Measurements from ENCODE around the gene DDX59.
"Not testable (repeated sequence)": the region's sequence is repeated elsewhere in the genome, so short reads cannot be mapped to it uniquely, and the experiment has no call there.

The DDX59 gene

DNA sequence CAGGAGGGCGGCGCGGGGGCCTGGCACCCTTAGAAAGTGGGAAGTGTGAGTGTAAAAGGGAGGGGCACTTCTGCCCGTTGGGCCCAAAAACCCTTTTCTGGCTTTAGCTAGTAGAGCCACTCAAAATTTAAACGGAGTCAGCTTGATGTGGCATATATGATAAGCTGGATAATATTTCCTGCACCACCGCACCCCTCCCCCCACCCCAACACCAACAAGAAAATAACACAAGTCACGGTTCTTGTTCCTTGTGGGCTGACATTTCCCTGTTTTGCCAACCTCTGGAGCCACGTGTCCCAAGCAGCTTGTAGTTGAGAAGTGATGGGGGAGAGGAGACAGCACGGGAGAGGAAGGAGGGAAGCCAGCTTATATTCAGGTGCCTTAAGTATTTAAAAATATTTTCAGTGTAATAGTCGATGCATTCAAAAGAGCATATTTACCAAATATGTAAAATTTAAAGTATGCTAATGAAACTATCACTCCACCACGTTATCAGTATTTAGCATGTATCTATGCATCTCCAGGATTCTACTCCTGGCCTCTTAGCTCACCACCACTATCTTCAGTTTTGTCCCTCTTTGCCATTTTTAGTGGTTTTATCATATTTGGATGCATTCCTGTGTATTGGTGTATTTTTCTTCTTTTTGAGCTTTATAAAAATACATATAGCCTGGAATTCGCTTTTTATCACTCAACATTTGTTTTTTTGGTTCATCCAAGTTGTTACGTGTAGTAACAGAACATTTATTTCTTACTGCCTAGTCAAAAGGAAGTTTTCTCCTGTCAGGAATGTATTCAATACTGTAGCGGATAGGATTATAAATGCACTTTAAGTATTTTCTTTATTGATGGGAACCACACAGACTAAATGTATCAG, 773 bp upstream of the DDX59 start:
- peak; percentile 66 for DNase-seq (ENCODE audit: low spot score)

DNA sequence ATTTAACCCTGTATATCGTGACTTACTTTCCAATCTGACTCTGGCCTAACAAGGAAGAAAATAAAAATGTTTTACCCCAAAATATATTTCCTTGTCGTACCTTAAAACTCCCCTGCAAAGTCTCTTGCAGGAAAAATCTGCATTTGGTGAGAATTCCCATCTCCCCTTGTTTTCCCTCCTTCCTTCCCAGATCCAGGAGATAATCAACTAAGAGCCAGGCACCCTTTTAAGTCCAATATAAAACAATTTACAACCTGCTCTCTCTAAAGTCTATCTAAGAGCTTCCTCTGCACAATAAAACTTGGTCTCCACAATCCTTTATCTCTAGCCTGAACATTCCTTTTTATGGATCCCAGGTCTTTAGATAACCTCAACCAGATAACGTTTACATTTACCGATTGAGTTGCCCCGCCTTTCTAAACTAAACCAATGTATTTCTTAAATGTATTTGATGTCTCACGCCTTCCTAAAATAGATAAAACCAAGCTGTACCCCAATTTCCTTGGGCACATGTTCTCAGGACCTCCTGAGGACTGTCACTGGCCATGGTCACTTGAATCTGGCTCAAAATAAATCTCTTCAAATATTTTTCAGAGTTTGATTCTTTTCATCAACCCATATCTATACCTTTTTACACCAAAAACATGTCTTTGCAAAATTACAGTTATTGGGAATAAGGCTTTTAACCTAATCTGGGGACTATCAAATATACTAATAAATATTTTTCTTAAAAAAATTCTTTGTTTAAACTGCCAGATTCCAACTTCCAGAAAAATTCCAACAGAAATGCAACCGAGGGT, 993 bp downstream of the DDX59 start:
- no peak for DNase-seq (ENCODE audit: low spot score)

GRCh38 chr1:200666309-200666708, 3.4 kb downstream of the DDX59 start:
- DNase-seq (ENCODE audit: low spot score): no peak

- DNase-seq (ENCODE audit: low spot score): no peak
These were observed 3.8 kb downstream of the DDX59 start for GRCh38 chr1:200665861-200666260.

DNA sequence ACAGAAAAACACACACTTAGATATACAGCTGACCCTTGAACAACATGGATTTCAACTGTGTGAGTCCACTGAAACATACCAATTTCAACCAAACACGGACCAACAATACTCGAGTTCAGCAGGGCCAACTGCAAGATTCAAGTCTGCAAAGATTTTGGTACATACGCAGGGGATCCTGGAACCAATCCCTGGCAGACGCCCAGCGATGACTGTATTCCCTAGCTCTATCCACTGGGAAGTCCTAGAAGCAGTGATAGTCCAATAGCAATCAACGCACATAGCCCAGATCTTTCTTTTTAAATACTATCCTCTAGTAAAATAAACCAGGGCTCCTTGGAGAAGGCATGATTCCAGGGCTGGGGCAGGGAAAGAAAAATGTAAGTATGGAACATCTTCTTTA, 9.0 kb downstream of the DDX59 start:
- no peak for DNase-seq (ENCODE audit: low spot score)

- DNase-seq (ENCODE audit: low spot score): peak; percentile 96
These were observed 10.4 kb downstream of the DDX59 start for GRCh38 chr1:200659269-200659668.

DNA sequence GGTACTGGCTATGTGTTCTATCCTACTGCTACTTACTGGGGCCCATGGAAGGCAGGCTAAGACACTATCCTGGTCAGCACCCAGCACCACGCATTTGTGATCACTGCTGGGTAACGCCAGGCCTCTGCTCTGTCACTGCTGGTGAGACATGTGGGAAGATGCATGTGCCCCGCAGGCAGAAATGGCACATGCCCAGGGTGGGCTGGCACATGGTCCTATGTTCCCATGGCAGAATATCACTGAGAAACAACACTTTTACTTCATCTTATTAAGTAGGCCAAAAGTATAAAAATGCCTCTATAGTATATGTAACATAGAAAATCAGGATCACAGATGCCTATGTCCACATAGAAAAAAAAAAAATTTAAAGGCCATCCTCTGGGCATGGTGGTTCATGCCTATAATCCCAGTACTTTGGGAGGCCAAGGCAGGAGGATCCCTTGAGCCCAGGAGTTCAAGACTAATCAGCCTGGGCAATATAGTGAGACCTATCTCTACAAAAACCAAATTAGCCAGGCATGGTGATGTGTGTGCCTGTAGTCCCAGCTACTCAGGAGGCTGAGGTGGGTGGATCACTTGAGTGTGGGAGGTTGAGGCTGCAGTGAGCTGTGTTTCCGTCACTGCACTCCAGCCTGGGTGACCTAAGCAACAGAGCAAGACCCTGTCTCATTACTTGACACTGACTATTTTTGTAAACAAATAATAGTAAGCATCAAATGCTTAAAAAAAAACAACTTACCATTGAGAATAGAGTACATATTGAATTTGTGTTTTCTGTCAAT, 11.5 kb downstream of the DDX59 start:
- no peak for DNase-seq (ENCODE audit: low spot score)

DNA sequence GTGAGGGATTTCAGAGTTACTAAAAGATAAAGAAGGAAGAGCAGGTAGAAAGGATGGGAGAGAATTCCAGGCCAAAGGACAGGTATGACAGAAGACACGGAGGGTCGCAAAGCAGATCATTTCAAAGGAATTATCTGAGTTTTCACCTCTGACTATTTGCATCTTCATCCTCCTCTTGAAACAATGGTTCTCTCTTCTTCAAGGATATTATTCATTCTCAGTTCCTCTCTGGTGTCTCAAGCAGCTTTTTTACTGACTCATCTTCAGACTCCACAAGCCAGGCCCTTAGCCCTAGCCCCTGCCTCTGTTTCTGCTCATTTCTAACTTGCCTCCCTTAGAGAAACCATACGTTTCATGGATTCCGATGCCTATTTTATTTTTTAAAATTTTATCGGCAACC, 15.0 kb downstream of the DDX59 start:
- peak; percentile 57 for DNase-seq (ENCODE audit: low spot score)

DNA sequence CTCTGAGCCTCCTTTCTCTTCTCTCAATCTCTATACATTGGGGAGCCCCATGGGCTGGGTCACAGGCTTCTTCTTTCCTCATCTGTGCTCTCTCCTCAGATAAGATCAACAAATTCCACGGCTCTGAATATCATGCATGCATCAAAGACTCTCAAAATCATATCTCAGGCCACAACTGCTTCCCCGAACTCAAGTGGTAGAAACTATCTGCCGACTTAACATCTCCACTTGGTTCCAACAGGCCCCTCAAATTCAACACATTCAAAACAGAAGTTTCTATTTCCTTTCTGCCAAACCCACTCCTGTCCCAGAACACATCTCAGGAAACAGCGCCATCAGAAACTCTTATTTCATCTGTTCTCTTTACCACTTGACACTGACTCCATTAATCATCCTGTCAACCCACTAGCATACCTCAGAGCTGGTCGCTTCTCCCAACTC, 16.7 kb downstream of the DDX59 start:
- DNase-seq (ENCODE audit: low spot score): no peak

GRCh38 chr1:200652378-200652777, 17.3 kb downstream of the DDX59 start:
- no peak for DNase-seq (ENCODE audit: low spot score)

- DNase-seq (ENCODE audit: low spot score): no peak
These were observed 23.2 kb downstream of the DDX59 start for GRCh38 chr1:200646515-200646914.

- no peak for DNase-seq (ENCODE audit: low spot score)
These were observed 25.7 kb downstream of the DDX59 start for GRCh38 chr1:200644021-200644420.

DNA sequence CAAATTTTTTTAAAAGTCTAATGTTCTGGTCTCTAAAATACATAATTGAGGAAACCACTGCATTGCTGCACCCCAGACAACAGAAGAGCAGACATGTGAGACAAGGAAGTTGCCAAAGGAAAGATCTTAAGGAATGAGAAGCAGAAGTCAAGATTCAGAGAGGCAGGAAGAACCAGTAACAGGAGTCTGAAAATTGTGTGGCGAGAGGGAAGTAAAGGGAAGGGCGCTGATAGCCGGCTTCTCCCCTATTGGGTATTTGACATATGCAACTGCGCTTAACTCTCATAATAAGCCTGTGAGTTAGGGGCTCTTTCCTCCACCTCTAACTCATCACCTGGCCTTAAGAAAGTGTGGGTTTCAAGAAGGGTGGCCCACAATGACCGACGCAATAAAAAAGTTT, 27.2 kb downstream of the DDX59 start:
- DNase-seq (ENCODE audit: low spot score): no peak

- DNase-seq (ENCODE audit: low spot score): no peak
These were observed 28.7 kb downstream of the DDX59 start for GRCh38 chr1:200640963-200641401.

DNA sequence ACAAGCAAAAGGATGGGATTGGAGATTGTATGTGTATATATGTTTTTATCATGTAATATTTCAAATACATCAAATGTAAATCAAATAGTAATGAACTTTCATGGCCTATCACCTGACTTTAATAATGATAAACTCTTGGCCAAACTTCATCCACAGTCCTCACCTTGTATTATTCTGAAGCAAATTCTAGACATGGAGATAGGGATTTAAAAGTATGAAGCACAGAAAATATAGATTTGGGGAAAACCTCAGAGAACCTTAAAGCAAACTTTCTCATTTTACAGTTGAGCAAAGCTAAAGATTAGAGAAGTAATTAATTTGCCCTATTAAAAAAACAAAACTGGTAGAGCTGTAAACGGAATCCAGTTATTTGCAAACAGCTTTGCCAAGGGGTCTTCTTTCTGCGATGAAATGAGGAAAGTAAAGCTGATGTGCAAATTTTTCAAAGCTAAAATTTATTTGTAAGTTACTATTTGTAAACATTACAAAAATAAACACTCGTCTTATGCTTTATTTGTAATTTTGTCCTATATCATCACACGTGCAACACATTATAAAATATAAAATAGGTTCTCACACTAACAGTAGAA, 29.2 kb downstream of the DDX59 start:
- DNase-seq (ENCODE audit: low spot score): no peak

DNA sequence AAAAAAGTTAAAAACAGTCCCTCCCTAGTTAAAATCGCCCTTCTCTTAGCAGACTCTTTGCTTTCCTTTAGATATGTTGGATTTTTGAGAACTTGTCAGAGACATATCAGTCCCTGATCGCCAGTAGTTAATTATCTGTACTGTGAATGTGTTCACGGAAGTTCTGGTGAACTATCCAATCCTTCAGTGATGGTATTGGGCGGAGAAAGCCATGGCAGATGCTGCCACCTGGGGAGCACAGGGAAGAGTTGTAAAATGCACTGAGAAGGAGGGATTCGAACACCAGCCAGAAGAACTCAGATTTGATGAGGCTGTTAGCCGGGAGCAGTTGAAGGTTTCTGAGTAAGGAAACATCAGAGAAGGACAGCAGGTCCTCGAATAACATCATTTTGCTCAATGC, 31.6 kb downstream of the DDX59 start:
- no peak for DNase-seq (ENCODE audit: low spot score)

GRCh38 chr1:200636681-200637080, 33.0 kb downstream of the DDX59 start:
- no peak for DNase-seq (ENCODE audit: low spot score)

- DNase-seq (ENCODE audit: low spot score): no peak
These were observed 35.2 kb downstream of the DDX59 start for GRCh38 chr1:200634261-200635122.

DNA sequence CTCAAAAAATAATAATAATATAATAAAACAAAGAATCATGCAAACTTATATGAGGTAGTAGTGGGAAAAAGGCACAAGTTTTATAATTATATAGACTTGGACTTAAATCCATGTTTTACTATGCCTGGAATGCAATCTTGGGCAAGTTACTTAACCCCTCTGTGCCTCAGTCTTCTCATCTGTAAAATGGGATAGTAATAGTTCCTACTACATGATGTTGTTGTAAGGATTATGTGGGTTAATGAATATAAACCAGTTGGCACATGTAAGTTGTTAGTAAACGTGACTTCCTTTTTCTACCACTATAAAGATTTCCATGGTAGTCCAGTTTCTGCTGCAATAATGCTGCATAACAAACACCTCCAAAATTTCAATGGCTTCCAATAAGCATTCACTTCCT, 38.3 kb downstream of the DDX59 start:
- no peak for DNase-seq (ENCODE audit: low spot score)

DNA sequence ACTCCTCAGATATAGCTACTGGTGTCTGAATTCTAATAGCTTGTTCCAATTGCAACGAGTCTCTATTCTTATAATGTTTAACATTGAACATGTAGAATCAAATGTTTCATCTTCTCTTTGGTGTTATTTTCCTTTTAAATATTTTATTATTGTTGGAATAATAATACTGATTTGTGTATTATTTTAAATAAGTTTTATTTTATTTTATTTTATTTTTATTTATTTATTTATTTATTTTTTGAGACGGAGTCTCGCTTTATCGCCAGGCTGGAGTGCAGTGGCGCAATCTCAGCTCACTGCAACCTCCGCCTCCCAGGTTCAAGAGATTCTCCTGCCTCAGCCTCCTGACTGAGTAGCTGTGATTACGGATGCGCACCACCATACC, 39.2 kb downstream of the DDX59 start:
- DNase-seq (ENCODE audit: low spot score): not testable (repeated sequence)

Measured in kidney tubule cell (primary cell).